Mucosa of descending colon (tissue), 3 donors: ENCODE measurements around the gene ABITRAM. TPM values are rescaled to one million over a fixed set of nuclear protein-coding genes. Genes with fewer than 3 reads are reported as not detected.

Source experiments
- ATAC-seq: fragments of 200-7000 bp; cut with Tn5 transposase; one replicate; pipeline ENCODE4 v1.9.1; 2020; ENCODE audit warnings: mild to moderate bottlenecking, moderate library complexity
- DNase-seq, 3 donors: peaks; one replicate each; pipeline ENCODE4 v3.0.0-alpha.2; 2020
- H3K36me3 ChIP-seq: fragments of 200-600 bp; one replicate; pipeline ENCODE4 v1.8.0; 2021; ENCODE audit warnings: low read depth, mild to moderate bottlenecking
- H3K4me1 ChIP-seq: fragments of 200-600 bp; one replicate; pipeline ENCODE4 v1.8.0; 2021; ENCODE audit warnings: low read depth, mild to moderate bottlenecking
- H3K4me3 ChIP-seq: fragments of 200-600 bp; one replicate; pipeline ENCODE4 v1.8.0; 2021; ENCODE audit warnings: mild to moderate bottlenecking
- H3K9me3 ChIP-seq: fragments of 200-600 bp; one replicate; pipeline ENCODE4 v1.8.0; 2021; ENCODE audit warnings: mild to moderate bottlenecking
- intact Hi-C, 2 donors: fragments of 100-400 bp; cut with DNase I in 1 of 2; cut with micrococcal nuclease in 1 of 2; formaldehyde crosslinking; loops; one replicate each; pipeline versions ENCODE4 v1.11.0 to v1.11.1; 2022; cut with DNase I, micrococcal nuclease
- total RNA-seq, 3 donors: library from RNA; stranded (reverse); fragmentation: NEBNext Ultra II Directional in 2 of 3; extraction: Animal tissue kit (Norgen Biotek cat#: 25700) in 2 of 3; gene quantifications; one replicate each; pipeline versions ENCODE4 v1.2.1 to v1.2.4, GENCODE V29; 2021 to 2023
- TF ChIP-seq, protein P1 (sequence below): fragments of 200-600 bp; IDR thresholded peaks from one replicate; pipeline ENCODE4 v1.8.0; 2022; ENCODE audit warnings: antibody characterized with exemption, mild to moderate bottlenecking
- donor health status: DM: no; HTN: no; CAD: no; lungs with moderate emphysema.
- donor health status: DM: no; HTN: no; CAD: no.
- donor health status: DM: no; HTN: yes; CAD: no.

Gene ABITRAM
- total RNA-seq, 3 donors from 2014 or later = 13.2 to 16.8 (median 15.2) TPM

DNA sequence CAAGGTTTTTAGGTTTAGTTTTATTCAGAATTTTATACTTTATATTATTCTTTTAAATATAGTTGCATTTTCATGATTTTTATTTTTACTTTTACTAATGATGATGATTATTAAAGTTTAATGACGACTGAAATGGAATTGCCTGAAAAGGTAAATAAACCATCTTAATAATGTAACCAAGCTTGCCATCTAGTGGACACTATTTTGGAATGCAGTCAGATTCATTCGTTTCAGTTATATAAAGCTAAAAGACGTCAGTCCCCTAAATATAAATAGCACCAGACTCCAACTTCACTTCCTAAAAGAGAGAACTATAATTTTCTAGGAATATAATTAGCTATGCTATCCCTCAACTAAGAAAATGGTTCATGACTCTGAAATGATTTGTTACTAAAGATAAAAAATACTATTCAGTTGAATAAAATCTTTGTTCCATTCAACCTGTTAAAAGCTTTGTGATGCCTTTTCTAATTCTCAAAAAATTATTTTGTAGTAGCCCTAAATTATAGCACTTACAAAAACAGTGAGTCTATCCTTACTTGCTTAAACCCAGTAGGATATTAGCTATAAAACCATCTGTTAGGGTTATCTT is 19.9 kb downstream of the ABITRAM start:
- DNase-seq = peak in 1 of 3 donors; percentile 23
- H3K4me1 ChIP-seq = peaks cover 3% of the 10 kb centered on the region
- no peaks in the 10 kb centered on the region for H3K36me3 ChIP-seq
- TF ChIP-seq, protein P1, sequence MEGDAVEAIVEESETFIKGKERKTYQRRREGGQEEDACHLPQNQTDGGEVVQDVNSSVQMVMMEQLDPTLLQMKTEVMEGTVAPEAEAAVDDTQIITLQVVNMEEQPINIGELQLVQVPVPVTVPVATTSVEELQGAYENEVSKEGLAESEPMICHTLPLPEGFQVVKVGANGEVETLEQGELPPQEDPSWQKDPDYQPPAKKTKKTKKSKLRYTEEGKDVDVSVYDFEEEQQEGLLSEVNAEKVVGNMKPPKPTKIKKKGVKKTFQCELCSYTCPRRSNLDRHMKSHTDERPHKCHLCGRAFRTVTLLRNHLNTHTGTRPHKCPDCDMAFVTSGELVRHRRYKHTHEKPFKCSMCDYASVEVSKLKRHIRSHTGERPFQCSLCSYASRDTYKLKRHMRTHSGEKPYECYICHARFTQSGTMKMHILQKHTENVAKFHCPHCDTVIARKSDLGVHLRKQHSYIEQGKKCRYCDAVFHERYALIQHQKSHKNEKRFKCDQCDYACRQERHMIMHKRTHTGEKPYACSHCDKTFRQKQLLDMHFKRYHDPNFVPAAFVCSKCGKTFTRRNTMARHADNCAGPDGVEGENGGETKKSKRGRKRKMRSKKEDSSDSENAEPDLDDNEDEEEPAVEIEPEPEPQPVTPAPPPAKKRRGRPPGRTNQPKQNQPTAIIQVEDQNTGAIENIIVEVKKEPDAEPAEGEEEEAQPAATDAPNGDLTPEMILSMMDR = no peak
- no peak overlapping the region for H3K4me3 ChIP-seq
- H3K9me3 ChIP-seq = no peaks in the 10 kb centered on the region
- no peak for ATAC-seq
- intact Hi-C loops = no loop called here

DNA sequence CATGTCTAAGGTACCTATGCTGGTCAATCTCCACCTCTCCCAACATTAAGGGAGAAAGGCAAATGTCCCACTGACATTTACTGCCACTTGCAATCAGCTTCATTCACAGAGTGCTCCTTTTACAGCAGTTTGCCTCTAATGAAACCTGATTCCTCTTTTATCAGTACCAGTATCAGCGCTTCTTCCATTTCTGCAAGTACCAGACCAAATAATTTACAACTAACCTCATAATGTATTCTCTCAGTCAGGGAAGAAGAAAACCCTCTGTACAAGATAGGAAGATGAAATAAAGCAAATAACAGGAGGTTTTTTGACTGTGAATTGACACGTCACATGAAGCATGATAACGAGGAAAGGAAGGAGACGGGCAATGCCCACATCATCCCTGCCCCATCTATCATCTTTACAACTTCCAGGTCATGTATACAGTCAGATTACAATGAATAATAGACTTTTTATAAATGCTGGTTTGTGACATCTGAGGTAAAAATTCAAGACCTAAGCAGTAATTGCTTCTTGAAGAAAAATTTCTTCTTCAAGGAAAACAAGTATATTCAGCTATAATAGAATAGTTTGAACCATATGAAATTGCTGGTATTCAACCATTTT is 21.9 kb downstream of the ABITRAM start:
- no peak for DNase-seq
- Histone ChIP-seq H3K4me3 (no peak overlapping the region), H3K36me3 (no peaks in the 10 kb centered on the region), H3K4me1 (peaks cover 3% of the 10 kb centered on the region), H3K9me3 (no peaks in the 10 kb centered on the region)
- TF ChIP-seq, protein P1 = no peak
- intact Hi-C loops = no loop called here
- ATAC-seq = no peak

DNA sequence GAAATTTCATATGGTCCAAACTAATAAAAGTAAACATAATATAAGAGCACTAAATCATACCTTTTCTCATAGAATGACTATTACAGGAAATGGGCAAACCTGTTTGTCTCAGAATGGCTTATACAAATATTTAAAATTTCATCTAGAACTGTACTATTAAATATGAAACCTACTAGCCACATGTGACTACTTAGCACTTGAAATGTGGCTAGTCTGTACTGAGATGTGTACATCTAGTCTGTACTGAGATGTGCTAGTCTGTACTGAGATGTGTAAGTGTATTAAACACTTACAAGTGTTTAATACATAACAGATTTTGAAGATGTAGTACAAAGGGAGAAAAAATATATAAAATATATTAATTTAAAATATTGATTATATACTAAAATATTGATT is 22.4 kb downstream of the ABITRAM start:
- Histone ChIP-seq H3K4me1 (peaks cover 3% of the 10 kb centered on the region), H3K9me3 (no peaks in the 10 kb centered on the region), H3K4me3 (no peak overlapping the region), H3K36me3 (no peaks in the 10 kb centered on the region)
- no peak for DNase-seq
- intact Hi-C loops = no loop called here
- no peak for ATAC-seq
- TF ChIP-seq, protein P1 = no peak

DNA sequence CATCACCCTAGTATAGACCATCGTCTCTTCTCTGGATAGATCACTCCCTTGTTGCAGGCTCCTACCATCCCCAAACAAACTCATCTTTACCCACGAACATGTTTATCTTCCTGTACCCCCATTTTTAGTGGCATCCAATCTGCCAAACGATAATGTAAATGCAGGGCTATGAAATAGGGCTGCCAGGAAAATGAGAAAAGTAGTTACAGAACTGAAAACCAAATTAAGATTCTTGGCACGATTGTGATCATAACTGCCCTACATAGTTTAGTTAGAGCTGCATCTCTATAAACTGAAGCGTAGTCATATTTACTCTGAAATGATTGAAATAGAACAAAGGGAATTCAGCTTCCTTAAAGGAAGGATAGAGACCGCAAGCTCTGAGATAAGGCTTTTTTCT is 26.1 kb downstream of the ABITRAM start:
- no peaks in the 10 kb centered on the region for H3K9me3 ChIP-seq
- no peaks in the 10 kb centered on the region for H3K36me3 ChIP-seq
- intact Hi-C loops = no loop called here
- TF ChIP-seq, protein P1 = no peak
- ATAC-seq (no peak), DNase-seq (no peak)
- no peaks in the 10 kb centered on the region for H3K4me1 ChIP-seq
- H3K4me3 ChIP-seq = no peak overlapping the region

GRCh38 chr9:108961151-108961550 is 27.0 kb downstream of the ABITRAM start:
- no peaks in the 10 kb centered on the region for H3K36me3 ChIP-seq
- no peak for ATAC-seq
- no peak for DNase-seq
- no peaks in the 10 kb centered on the region for H3K4me1 ChIP-seq
- TF ChIP-seq, protein P1 = no peak
- intact Hi-C loops = no loop called here
- H3K4me3 ChIP-seq = no peak overlapping the region
- no peaks in the 10 kb centered on the region for H3K9me3 ChIP-seq
